Stimulated activated CD4-positive, alpha-beta T cell treated with anti-CD3 and anti-CD28 coated beads, Interleukin-1b, Interleukin-23, amount 100 ng/mL, for 1 hour (primary cell): Measurements from ENCODE around the gene FAU.
"Not testable (repeated sequence)": the region's sequence is repeated elsewhere in the genome, so short reads cannot be mapped to it uniquely, and the experiment has no call there.

Experiments
- DNase-seq, 2 donors: peaks; one replicate each; pipeline ENCODE4 v3.0.0-alpha.2; 2020; ENCODE audit warnings: low read depth in 2 of 2

The FAU gene

GRCh38 chr11:65121865-65122696 lies at the start of gene FAU, which contains the start of gene MRPL49:
FAU (minus strand) TSS chr11:65122134; CDS start chr11:65121813, 321 bp downstream.
MRPL49 (plus strand) TSS chr11:65122321; CDS start chr11:65122347, 26 bp downstream.
- DNase-seq: peak; percentile 96 to 97

- no peak for DNase-seq
These were observed 48.2 kb upstream of the FAU start, which contains the start of gene SPDYC for GRCh38 chr11:65170058-65170534. SPDYC (plus strand) TSS chr11:65170233; CDS start chr11:65171358, 1,125 bp downstream.

GRCh38 chr11:65169164-65169641 lies 47.3 kb upstream of the FAU start:
- DNase-seq: no peak

- DNase-seq: no peak
These were observed 45.7 kb upstream of the FAU start for GRCh38 chr11:65167656-65168055.

GRCh38 chr11:65166893-65167292 lies 45.0 kb upstream of the FAU start:
- no peak for DNase-seq

GRCh38 chr11:65165410-65166317 lies 43.7 kb upstream of the FAU start:
- no peak for DNase-seq

GRCh38 chr11:65163684-65164083 lies 41.8 kb upstream of the FAU start:
- no peak for DNase-seq

GRCh38 chr11:65160643-65161042 lies 38.7 kb upstream of the FAU start:
- no peak for DNase-seq

GRCh38 chr11:65159012-65159411 lies 37.1 kb upstream of the FAU start:
- no peak for DNase-seq

GRCh38 chr11:65157336-65157735 lies 35.4 kb upstream of the FAU start:
- no peak for DNase-seq

GRCh38 chr11:65156926-65157325 lies 35.0 kb upstream of the FAU start:
- DNase-seq: no peak

- DNase-seq: no peak
These were observed 34.3 kb upstream of the FAU start for GRCh38 chr11:65156256-65156655.

GRCh38 chr11:65152122-65152521 lies 30.2 kb upstream of the FAU start:
- DNase-seq: no peak

GRCh38 chr11:65151331-65151899 lies 29.5 kb upstream of the FAU start:
- no peak for DNase-seq

- no peak for DNase-seq
These were observed 28.8 kb upstream of the FAU start for GRCh38 chr11:65150509-65151299.

GRCh38 chr11:65150131-65150508 lies 28.2 kb upstream of the FAU start:
- not testable (repeated sequence) for DNase-seq

GRCh38 chr11:65148657-65149056 lies 26.7 kb upstream of the FAU start:
- DNase-seq: no peak

GRCh38 chr11:65147352-65148075 lies 25.6 kb upstream of the FAU start:
- no peak for DNase-seq

- DNase-seq: no peak
These were observed 20.1 kb upstream of the FAU start for GRCh38 chr11:65141896-65142494.
